ENCODE results near the gene CALM3.

The CALM3 gene

DNA sequence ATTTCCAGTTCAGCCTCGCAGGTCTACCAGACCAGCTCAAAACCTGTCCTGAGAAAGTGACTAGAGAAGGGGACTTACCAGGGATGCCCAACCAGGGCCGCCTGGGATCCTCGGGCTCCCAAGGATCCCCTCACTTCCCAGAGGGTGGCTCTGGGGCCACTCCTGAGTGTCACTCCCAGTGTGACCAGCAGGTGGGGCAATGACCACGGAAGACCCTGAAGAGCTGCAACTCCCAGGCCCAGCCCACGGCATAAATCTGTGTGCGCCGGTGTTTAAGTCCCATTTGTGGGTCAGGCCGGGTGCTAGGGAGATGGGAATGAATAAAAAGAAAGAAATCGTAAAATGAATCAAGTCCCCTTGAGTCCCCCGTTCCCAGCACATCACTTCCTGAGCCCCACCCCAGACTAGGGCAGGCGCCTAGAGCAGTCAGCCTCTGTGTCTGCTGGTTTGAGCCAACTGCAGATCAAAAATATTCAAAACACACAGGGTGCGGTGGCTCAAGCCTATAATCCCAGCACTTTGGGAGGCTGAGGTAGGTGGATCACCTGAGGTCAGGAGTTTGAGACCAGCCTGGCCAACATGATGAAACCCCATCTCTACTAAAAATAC lies 13.1 kb downstream of the CALM3 start:
- no peak overlapping the region for H3K4me3 ChIP-seq (ENCODE audit: low read depth, low read length)
- TF ChIP-seq, protein P1, sequence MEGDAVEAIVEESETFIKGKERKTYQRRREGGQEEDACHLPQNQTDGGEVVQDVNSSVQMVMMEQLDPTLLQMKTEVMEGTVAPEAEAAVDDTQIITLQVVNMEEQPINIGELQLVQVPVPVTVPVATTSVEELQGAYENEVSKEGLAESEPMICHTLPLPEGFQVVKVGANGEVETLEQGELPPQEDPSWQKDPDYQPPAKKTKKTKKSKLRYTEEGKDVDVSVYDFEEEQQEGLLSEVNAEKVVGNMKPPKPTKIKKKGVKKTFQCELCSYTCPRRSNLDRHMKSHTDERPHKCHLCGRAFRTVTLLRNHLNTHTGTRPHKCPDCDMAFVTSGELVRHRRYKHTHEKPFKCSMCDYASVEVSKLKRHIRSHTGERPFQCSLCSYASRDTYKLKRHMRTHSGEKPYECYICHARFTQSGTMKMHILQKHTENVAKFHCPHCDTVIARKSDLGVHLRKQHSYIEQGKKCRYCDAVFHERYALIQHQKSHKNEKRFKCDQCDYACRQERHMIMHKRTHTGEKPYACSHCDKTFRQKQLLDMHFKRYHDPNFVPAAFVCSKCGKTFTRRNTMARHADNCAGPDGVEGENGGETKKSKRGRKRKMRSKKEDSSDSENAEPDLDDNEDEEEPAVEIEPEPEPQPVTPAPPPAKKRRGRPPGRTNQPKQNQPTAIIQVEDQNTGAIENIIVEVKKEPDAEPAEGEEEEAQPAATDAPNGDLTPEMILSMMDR (IDR thresholded peaks at IDR 0.05; ENCODE audit: low read depth, low read length, missing control alignments), result peak; percentile 88
- in situ Hi-C loops (cut with HindIII; ENCODE audit: low sequenced_read_pairs), result no loop called here
- peak; percentile 47 for DNase-seq (ENCODE audit: low read depth)

DNA sequence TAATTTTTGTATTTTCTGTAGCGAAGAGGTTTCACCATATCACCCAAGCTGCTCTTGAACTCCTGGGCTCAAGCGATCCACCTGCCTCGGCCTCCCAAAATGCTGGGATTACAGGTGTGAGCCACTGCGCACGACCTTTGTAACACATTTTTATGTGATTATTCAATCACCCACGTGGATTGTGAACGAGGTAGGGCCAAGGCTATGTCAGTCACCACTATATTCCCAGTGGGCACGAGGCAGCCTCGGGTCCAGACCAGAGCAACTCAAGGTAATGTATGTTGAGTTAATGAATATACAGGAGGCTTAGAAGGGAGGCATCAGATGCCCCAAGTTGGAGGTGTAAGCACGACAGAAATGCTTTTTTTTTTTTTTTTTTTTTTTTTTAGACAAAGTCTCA lies 14.8 kb downstream of the CALM3 start:
- DNase-seq (ENCODE audit: low read depth), result no peak
- in situ Hi-C loops (cut with HindIII; ENCODE audit: low sequenced_read_pairs), result no loop called here
- TF ChIP-seq, protein P1 (IDR thresholded peaks at IDR 0.05; ENCODE audit: low read depth, low read length, missing control alignments), result no peak
- H3K4me3 ChIP-seq (ENCODE audit: low read depth, low read length), result no peak overlapping the region

DNA sequence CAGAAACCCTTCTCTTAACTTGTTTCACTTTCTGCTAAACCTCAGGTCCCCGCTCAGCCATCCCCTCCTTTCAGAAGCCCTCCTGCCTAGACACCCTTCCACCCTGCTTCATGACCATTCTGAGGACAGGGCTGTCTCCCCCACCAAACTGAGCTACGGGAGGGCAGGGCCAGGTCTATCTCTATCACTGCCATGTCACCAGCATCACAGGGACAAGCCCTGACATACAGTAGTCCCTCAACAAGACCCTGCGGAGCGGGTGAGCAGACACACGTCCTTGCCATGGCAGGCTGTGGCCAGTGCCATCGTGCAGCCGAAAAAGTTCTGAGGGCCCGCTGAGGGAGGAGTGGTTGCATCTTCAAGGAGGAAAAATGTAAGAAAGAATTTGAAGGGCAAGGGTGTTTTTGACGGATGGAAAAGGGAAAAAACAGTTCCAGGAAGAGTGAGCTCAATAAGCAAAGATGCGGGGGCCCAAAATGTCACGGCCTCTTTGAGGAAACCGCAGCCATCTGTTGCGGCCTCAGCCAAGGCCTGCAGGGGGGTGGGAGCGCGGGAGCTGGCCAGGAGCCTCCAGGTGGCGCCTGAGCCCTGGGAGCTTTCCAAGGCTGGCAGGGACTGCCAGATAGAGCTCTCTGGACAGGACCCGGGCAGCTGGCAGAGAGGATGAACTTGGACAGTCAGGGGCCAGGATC lies 15.6 kb downstream of the CALM3 start:
- no peak for DNase-seq (ENCODE audit: low read depth)
- no peak overlapping the region for H3K4me3 ChIP-seq (ENCODE audit: low read depth, low read length)
- TF ChIP-seq, protein P1 (IDR thresholded peaks at IDR 0.05; ENCODE audit: low read depth, low read length, missing control alignments), result peak; percentile 32
- in situ Hi-C loops (cut with HindIII; ENCODE audit: low sequenced_read_pairs), result no loop called here

DNA sequence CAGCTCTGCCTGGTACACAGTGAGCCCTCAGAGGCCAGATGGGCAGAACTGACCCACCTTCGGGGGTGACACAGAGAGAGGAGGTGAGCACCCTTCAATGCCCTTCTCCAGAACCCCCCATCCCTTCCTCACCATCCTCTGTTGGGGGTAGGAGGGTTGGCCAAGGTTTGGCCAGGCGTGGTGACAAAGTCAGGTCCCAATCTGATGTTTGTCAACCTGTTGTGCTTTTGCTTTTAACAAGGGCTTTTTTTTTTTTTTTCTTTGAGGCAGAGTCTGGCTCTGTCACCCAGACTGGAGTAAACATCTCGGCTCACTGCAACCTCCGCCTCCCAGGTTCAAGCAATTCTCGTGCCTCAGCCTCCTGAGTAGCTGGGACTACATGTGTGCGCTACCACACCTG lies 16.5 kb downstream of the CALM3 start:
- in situ Hi-C loops (cut with HindIII; ENCODE audit: low sequenced_read_pairs), result no loop called here
- DNase-seq (ENCODE audit: low read depth), result no peak
- H3K4me3 ChIP-seq (ENCODE audit: low read depth, low read length), result no peak overlapping the region
- TF ChIP-seq, protein P1 (IDR thresholded peaks at IDR 0.05; ENCODE audit: low read depth, low read length, missing control alignments), result no peak

DNA sequence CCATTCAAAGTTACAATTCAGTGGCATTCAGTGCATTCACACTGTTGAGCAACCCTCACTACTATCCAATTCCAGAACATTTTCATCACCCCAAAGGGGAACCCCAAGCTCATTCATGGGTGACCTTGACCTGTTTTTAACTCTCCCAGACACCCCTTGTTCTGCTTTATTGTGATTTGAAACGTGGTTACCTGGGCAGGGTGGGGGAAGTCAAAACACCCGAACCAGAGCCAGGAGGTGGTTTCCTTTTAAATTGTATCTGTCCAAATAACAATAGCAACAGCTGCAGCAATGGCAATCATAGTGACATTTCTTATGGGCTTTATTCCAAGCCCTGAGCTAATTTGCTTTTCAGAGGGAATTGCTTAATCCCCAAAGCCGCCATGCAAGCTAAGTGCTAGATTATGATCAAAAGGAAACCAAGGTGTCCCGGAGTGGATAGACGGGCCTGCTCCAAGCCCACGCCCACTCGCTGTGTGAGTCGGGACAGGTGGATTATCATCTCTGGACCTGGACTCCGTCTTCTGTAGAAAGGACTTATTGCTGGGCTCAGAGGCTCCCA lies 17.6 kb downstream of the CALM3 start:
- DNase-seq (ENCODE audit: low read depth), result no peak
- TF ChIP-seq, protein P1 (IDR thresholded peaks at IDR 0.05; ENCODE audit: low read depth, low read length, missing control alignments), result no peak
- in situ Hi-C loops (cut with HindIII; ENCODE audit: low sequenced_read_pairs), result no loop called here
- no peak overlapping the region for H3K4me3 ChIP-seq (ENCODE audit: low read depth, low read length)

DNA sequence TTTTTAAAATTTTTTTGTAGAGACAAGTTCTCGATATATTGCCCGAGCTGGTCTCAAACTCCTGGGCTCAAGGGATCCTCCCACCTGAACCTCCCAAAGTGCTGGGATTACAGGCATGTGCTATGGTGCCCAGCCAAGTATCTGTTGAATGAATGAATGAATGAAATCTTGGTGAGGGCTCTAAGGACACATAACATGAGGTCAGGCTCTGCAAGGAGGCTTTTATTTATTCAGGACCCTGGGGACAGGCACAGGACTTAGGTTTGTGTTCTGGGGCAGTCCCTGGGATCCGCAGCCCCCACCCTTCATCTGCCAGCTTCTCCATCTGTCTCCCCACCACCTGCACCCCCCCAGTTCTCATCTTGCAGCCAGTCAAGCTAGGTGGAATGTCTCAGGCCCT lies 19.1 kb downstream of the CALM3 start:
- in situ Hi-C loops (cut with HindIII; ENCODE audit: low sequenced_read_pairs), result no loop called here
- H3K4me3 ChIP-seq (ENCODE audit: low read depth, low read length), result no peak overlapping the region
- DNase-seq (ENCODE audit: low read depth), result no peak
- TF ChIP-seq, protein P1 (IDR thresholded peaks at IDR 0.05; ENCODE audit: low read depth, low read length, missing control alignments), result no peak

All from astrocyte of the cerebellum (primary cell).